HG03025 (cell line): Measurements from ENCODE around the gene GPAM.

Experiments used
- ATAC-seq: cut with Tn5 transposase; IDR thresholded peaks from one replicate; pipeline ENCODE4 v1.9.1; 2021; ENCODE audit warnings: mild to moderate bottlenecking, moderate library complexity; ENCODE audit not compliant: unreplicated experiment, low FRiP score

The GPAM gene

GRCh38 chr10:112189465-112189864, 5.9 kb upstream of the GPAM start:
- no peak for ATAC-seq

GRCh38 chr10:112187527-112187926, 4.0 kb upstream of the GPAM start:
- no peak for ATAC-seq

DNA sequence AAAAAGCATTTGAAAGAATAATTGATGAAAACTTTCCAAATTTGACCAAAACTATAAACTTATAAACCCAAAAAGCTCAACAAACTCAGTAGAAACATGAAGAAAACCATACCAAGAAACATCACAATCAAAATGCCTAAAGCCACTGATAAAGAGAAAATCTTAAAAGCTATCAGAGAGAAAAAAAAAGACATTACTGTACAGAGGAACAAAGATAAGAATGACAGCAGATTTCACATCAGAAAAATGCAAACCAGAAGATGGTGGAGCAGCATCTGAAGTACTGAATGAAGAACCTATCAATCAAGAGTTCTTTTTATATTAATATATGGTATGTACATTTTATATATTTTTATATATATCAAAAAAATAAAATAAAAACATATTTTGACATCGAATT, 2.4 kb upstream of the GPAM start:
- ATAC-seq: no peak

DNA sequence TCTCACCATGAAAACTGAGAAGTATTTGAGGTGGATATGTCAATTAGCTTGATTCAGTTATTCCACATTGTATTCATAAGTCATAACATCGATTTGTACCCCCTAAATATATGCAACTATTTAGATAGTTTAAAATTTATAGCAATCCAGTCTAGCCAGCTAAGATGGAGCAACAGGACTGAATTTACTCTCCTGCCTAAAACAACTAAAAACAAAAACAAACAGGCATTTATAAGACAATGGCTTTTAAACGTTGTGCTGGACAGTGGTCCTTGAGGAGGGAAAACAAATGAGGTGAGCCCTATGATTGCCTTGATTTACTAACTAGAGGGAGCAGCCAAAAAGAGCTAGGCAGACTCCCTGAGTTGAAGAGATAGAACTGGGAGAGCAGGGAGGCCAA, 814 bp upstream of the GPAM start:
- no peak for ATAC-seq

- no peak for ATAC-seq
Measured at GRCh38 chr10:112184052-112184371, 447 bp upstream of the GPAM start.

DNA sequence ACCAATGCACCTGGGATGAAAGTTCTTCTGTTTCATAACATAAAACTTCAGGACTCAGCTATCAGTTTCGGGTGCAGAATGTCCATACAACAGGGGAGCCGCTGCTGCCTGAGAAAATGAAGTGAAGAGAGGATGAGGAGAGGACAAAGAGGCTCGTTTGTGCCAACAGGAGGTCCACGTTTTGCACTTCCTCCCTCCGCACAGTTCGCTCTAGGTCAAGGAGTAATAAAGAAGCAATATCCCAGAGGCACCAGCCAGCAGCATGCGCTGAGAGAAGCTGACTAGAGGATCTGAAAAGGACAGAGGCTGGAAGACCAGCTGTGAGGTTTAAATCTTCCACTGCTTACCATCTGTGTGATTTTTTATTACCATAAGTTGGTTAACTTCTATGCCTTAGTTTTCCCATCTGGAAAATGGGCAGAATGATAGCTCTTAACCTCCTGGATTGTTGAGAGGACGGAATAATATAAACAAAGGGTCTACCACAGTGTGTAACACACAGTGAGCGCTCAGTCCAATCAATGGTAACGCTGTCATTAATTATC, 709 bp downstream of the GPAM start:
- no peak for ATAC-seq

GRCh38 chr10:112177247-112177646, 6.3 kb downstream of the GPAM start:
- ATAC-seq: no peak

- ATAC-seq: no peak
Measured at GRCh38 chr10:112176543-112176942, 7.0 kb downstream of the GPAM start.

DNA sequence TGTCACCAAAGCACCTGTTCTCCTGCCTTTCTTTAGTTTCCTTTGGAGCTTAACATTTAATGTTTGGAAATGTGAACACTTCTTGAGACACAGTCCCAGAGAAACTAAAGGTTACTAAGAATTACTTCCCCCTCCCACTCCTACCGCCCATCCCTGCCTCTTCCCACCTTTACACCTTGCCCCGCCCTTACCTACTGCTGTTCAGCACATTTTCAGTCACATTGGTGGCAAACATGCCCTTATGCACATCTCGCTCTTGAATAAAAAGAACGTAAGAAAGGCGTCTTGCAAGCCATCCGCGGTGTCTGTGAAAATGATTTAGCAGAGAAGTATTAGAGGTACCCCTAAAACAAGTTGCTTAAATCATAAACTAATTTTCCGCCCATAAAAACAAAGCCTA, 8.2 kb downstream of the GPAM start:
- no peak for ATAC-seq

GRCh38 chr10:112173206-112173605, 10.4 kb downstream of the GPAM start:
- no peak for ATAC-seq

DNA sequence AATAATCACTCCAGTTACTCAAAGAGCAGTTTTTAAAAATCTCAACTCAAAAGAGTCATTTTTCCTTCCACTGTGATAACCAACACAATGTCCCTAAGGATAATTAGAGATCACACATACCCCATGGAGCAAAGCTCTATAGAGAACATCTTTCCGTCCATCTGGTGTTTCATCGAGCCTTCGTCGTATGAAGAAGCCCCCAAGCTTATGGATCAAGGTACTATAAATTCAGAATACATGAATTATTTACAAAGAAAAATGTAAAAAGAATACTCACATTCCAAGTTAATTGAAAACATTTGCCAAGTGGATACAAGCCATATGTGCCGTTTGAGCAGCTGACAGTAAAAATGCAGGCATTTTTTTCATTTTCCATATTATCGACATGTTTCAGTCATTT, 14.8 kb downstream of the GPAM start:
- no peak for ATAC-seq

GRCh38 chr10:112166800-112167199, 16.8 kb downstream of the GPAM start:
- ATAC-seq: no peak

GRCh38 chr10:112161757-112162518, 21.6 kb downstream of the GPAM start:
- ATAC-seq: no peak

GRCh38 chr10:112160834-112161233, 22.7 kb downstream of the GPAM start:
- no peak for ATAC-seq

DNA sequence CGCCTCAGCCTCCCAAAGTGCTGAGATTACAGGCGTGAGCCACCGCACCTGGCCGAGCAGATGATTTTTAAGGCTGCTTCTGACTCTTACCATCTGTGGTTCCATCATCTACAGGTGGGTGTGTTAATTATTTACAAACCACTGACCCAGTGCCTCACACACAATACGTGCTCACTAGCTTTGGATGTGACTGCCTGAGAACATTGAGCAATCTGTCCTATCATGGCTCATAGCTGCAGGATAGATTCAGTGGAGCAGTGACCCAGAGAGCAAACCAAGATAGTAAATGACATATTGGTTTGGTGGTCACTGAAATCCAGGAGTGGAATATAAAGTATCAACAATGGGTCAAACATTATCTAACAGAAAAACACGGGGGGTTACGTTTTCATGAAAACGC, 24.1 kb downstream of the GPAM start:
- ATAC-seq: no peak

- ATAC-seq: no peak
Measured at GRCh38 chr10:112151524-112152039, 32.0 kb downstream of the GPAM start.

- no peak for ATAC-seq
Measured at GRCh38 chr10:112148331-112148730, 35.2 kb downstream of the GPAM start.

GRCh38 chr10:112146799-112147198, 36.8 kb downstream of the GPAM start:
- ATAC-seq: no peak

DNA sequence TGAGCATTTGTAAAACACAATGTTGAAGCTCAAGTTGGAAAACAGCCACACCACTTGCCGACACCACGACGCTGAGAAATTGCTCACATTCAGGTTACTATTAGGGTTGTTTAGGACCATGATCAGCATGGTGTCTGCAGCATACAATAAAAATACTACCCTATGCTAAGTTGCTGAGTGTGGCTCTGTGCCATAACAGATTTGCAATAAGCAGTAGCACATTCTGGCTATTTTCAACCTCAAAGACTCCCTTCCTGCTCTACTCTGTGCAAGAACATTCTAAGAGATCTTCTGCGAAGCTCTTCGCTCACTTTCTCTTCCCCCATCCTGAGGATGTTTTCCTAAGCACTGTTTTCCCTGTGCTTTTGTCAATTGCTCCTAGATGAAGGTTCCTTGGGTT, 38.3 kb downstream of the GPAM start:
- ATAC-seq: no peak

GRCh38 chr10:112143420-112143819, 40.1 kb downstream of the GPAM start:
- no peak for ATAC-seq

DNA sequence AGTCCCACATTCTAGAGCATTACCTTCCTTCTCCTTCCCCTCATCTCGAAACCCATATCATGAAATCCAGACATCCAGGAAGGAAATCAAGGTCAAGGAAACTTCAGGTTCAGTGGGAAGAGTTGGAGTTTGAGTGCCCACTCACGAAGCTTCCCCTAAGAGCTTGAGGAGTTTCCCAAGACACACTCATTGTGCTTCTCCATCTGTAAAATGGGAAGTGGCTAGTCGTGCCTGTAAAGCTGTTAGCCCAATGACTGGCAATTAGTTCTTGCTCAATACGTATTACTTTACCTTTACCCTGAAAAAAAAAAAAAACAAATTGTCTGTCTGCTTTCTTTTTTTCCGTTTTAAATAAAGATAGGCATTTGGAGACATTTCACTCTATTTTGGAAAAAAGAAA, 42.3 kb downstream of the GPAM start:
- ATAC-seq: no peak
